RWPE2 (cell line): ENCODE results near the gene MGAT4B.
A peak's percentile ranks its signal among the peaks of the same experiment; 100 is the strongest.

Source experiments
- ATAC-seq: fragments of 200-7000 bp; cut with Tn5 transposase; 3 replicates; pipeline ENCODE4 v1.9.1; 2021; ENCODE audit warnings: low read depth
- DNase-seq: peaks from one replicate; pipeline ENCODE4 v3.0.0-alpha.2; 2020; ENCODE audit warnings: low spot score
- H3K27ac ChIP-seq: fragments of 450-650 bp; 2 replicates; pipeline ENCODE4 v1.5.1; 2017; ENCODE audit warnings: mild to moderate bottlenecking; ENCODE audit not compliant: poor library complexity, severe bottlenecking
- H3K27me3 ChIP-seq: fragments of 250-450 bp; sonication (Bioruptor Pico); 2 replicates; pipeline ENCODE4 v1.5.1; 2021; ENCODE audit warnings: mild to moderate bottlenecking, moderate library complexity; ENCODE audit not compliant: insufficient read depth, poor library complexity, severe bottlenecking
- H3K36me3 ChIP-seq: fragments of 250-450 bp; sonication (Bioruptor Pico); 2 replicates; pipeline ENCODE4 v1.5.1; 2020; ENCODE audit warnings: low read depth, mild to moderate bottlenecking, moderate library complexity
- H3K4me1 ChIP-seq: fragments of 250-450 bp; sonication (Bioruptor Pico); 2 replicates; pipeline ENCODE4 v1.5.1; 2021; ENCODE audit warnings: mild to moderate bottlenecking, moderate library complexity; ENCODE audit not compliant: insufficient read depth, poor library complexity, severe bottlenecking
- H3K4me3 ChIP-seq: fragments of 250-450 bp; sonication (Bioruptor Pico); 2 replicates; pipeline ENCODE4 v1.5.1; 2021; ENCODE audit warnings: mild to moderate bottlenecking, moderate library complexity; ENCODE audit not compliant: severe bottlenecking
- H3K9me3 ChIP-seq: fragments of 250-450 bp; sonication (Bioruptor Pico); 2 replicates; pipeline ENCODE4 v1.5.1; 2021; ENCODE audit warnings: mild to moderate bottlenecking, moderate library complexity; ENCODE audit not compliant: severe bottlenecking
- CTCF ChIP-seq: fragments of 450-650 bp; IDR thresholded peaks from one replicate; pipeline ENCODE4 v1.5.1; 2017; ENCODE audit warnings: mild to moderate bottlenecking, moderate library complexity; ENCODE audit not compliant: poor library complexity, severe bottlenecking

Gene MGAT4B

DNA sequence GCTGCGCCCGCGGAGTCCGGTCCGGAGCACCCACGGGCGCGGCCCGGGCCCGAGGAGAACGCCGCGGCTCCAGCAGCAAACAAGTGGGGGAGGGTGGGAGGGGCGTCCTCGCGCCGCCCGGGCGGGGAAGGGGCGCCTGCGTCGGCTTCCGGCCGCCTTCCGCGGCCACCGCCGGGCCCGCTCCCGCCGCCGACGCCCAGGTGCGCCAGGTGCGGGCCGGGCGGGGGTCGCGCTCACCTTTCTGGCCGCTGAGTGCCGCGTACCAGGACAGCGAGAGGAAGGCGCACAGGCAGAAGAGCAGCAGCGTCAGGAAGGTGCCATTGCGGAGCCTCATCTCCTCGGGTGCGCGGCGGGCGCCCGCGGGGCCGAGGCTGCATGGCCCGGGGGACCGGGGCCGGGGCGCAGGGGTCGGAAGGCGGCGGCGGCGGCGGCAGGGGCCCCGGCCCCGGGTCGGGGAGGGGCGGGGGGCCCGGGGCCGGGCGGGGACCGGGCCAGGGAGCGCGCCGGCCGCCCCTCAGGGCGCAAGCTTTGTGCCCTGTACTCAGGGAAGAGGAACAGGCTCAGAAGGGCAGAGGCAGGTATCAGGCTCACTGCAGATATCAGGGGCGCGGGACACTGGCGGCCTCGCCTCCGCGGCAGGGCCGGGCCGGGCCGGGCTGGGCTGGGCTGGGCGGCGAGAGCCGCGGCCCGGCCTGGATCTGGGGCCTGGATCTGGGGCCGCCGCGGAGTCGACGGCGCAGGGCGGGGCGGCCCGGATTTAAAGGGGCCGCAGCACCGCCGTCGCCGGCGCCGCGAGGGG is at the start of gene MGAT4B:
Gene MGAT4B (minus strand): TSS at position 617 of the 799 bp plus-strand sequence. CDS start 283 bp downstream, at position 334.
- peak within 1 kb of the TSS; percentile 75 for H3K4me3 ChIP-seq
- ATAC-seq (peak; percentile 73), DNase-seq (peak; percentile 69)
- TF ChIP-seq CTCF: no peak
- peaks cover 16% of the 10 kb centered on the region for H3K36me3 ChIP-seq
- peak within 1 kb of the TSS; percentile 83 for H3K27ac ChIP-seq
- H3K4me1 ChIP-seq: peaks cover 13% of the 10 kb centered on the region
- no peaks in the 10 kb centered on the region for H3K27me3 ChIP-seq
- H3K9me3 ChIP-seq: no peaks in the 10 kb centered on the region

- ATAC-seq (no peak), DNase-seq (no peak)
- Histone ChIP-seq H3K27ac (no peak overlapping the region), H3K27me3 (no peaks in the 10 kb centered on the region), H3K36me3 (peaks cover 53% of the 10 kb centered on the region), H3K4me3 (no peak overlapping the region), H3K4me1 (no peaks in the 10 kb centered on the region), H3K9me3 (no peaks in the 10 kb centered on the region)
- no peak for TF ChIP-seq CTCF
Measured at GRCh38 chr5:179854356-179854755, 47.7 kb upstream of the MGAT4B start.

DNA sequence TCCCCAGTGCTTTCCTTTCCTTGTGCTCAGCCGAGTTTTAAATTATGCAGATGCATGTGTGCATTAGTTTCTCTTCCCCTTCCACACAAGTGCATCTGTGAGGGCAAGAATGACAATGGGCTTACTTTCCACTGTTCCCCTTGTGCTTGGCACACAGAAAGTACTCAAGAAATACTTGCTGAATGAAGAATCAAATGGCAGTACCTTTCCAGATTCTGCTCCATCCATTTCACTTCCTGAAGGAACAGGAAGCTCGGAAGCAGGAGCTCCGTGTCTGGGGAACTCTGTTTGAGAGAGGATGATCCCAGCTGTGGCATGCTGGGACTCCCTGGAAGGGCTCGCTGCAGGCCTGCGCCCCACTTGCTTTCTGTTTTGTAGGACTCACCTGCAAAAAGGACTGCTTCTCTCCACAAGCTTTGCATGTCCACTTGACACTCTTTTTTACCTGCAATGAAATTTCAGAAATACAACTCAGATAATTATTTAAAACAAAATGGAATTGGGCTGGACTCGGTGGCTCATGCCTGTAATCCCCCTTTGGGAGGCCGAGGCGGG is 46.4 kb upstream of the MGAT4B start:
- TF ChIP-seq CTCF: no peak
- Histone ChIP-seq H3K36me3 (peaks cover 59% of the 10 kb centered on the region), H3K9me3 (no peaks in the 10 kb centered on the region), H3K27ac (no peak overlapping the region), H3K27me3 (no peaks in the 10 kb centered on the region), H3K4me1 (no peaks in the 10 kb centered on the region), H3K4me3 (no peak overlapping the region)
- DNase-seq: no peak
- no peak for ATAC-seq

GRCh38 chr5:179841621-179842020 is 35.0 kb upstream of the MGAT4B start:
- ATAC-seq: no peak
- H3K27ac ChIP-seq: no peak overlapping the region
- no peaks in the 10 kb centered on the region for H3K27me3 ChIP-seq
- H3K36me3 ChIP-seq: peaks cover 55% of the 10 kb centered on the region
- no peaks in the 10 kb centered on the region for H3K9me3 ChIP-seq
- TF ChIP-seq CTCF: no peak
- no peak overlapping the region for H3K4me3 ChIP-seq
- DNase-seq: no peak
- no peaks in the 10 kb centered on the region for H3K4me1 ChIP-seq

DNA sequence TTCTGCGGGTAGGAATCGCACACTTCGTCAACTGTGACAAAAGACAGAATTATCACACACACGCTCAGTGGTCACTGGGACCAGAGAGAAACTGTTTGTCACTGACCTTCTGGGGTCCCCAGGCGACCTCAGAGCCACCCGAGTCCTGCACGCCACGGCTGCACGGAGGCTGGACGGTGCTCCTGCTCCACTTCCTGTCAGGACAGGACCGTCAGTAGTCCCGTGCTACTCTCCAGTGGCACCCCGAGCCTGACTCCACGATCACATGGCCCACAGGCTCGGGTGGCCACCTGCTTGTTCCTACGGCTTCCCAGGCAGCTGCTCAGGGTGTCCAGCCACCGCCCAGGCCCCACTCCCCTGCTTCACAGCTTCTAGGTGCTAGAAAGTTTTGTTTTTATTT is 34.1 kb upstream of the MGAT4B start:
- no peak for DNase-seq
- Histone ChIP-seq H3K27me3 (no peaks in the 10 kb centered on the region), H3K9me3 (no peaks in the 10 kb centered on the region), H3K36me3 (peaks cover 58% of the 10 kb centered on the region), H3K4me3 (no peak overlapping the region), H3K4me1 (no peaks in the 10 kb centered on the region), H3K27ac (no peak overlapping the region)
- TF ChIP-seq CTCF: no peak
- ATAC-seq: no peak
